Upper lobe of right lung (tissue), 1 donor: ENCODE measurements around the gene IGFALS. TPM values are rescaled to one million over a fixed set of nuclear protein-coding genes. Genes with fewer than 3 reads are reported as not detected.

ENCODE experiments used
- ATAC-seq: fragments of 200-7000 bp; cut with Tn5 transposase; one replicate; pipeline ENCODE4 v1.9.1; 2020; ENCODE audit warnings: mild to moderate bottlenecking, moderate library complexity
- DNase-seq: peaks from one replicate; pipeline ENCODE4 v3.0.0-alpha.2; 2020
- H3K27ac ChIP-seq: fragments of 200-600 bp; one replicate; pipeline ENCODE4 v1.8.0; 2022
- H3K27me3 ChIP-seq: fragments of 200-600 bp; one replicate; pipeline ENCODE4 v1.8.0; 2022; ENCODE audit warnings: mild to moderate bottlenecking
- H3K36me3 ChIP-seq: fragments of 200-600 bp; one replicate; pipeline ENCODE4 v1.8.0; 2022
- H3K4me1 ChIP-seq: fragments of 200-600 bp; one replicate; pipeline ENCODE4 v1.8.0; 2022
- H3K4me3 ChIP-seq: fragments of 200-600 bp; one replicate; pipeline ENCODE4 v1.8.0; 2022; ENCODE audit warnings: mild to moderate bottlenecking
- H3K9me3 ChIP-seq: fragments of 200-600 bp; one replicate; pipeline ENCODE4 v1.8.0; 2022
- intact Hi-C: fragments of 100-400 bp; cut with DNase I; formaldehyde crosslinking; loops from one replicate; pipeline ENCODE4 v1.11.0; 2022
- total RNA-seq: library from RNA; stranded (reverse); fragmentation: NEBNext Ultra II Directional; extraction: Animal tissue kit (Norgen Biotek cat#: 25700); gene quantifications from one replicate; pipeline ENCODE4 v1.2.1, GENCODE V29; 2021
- TF ChIP-seq, protein P1 (sequence below): fragments of 200-600 bp; IDR thresholded peaks from one replicate; pipeline ENCODE4 v1.8.0; 2022; ENCODE audit warnings: antibody characterized with exemption
- donor health status: DM: no; HTN: yes; CAD: no; lungs with severe emphysema.

Gene IGFALS
- total RNA-seq, 1 donor from 2014 or later, result 2.5 TPM

DNA sequence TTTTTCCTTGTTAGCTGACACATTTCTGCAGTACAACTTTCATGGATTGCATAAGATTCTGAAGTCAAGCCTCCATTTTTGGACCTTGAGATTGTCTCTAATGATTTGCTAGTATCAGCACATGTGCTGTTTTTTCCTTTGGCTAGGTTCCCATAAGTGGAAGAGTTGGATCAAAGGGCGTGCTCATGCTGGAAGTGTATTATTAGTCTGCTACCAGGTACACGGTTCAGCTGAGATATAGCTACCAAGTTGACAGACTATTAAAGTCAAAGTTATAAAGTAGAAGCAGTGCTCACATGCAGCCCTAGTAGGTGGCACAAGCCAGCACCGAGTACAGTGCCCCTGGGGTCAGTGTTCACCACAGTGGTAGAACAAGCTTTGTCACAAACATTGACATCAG is 36.7 kb upstream of the IGFALS start:
- H3K4me3 ChIP-seq, result no peak overlapping the region

DNA sequence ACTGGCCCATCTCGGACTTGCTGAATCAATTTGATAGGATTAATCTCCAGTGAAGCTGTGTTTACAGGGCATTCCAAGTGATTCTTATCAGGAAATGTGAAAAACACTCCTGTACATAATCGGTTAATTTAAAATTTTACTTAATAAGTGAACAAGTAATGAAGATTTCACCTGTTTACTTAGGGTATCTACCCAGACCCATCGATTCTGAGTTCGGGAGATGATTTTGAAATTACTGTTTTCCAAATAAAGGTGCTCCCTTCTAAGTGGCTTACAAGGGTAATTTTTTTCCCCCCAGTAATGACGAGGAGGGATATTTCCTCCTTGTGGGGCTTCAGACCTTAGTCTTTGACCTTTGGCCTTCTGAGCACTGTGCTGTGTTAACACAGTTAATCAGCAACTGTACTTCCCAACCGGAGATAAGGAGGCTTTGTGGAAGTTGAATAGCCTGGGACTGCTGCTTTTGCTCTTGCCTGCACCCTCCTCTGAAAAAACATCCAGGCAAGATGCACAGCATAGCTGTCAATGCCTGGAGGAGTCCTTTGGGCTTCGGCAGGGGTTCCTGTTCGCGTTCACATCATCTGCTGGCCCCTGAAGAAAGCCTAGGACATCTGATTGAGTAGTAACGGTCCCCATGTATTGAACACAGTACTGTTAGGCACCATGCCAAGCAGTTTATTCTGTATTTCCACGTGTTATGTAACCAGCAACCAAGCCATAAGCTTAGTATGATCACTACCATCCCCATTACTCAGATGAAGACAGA is 35.3 kb upstream of the IGFALS start:
- peaks cover 30% of the 10 kb centered on the region for H3K4me1 ChIP-seq
- H3K27me3 ChIP-seq, result no peaks in the 10 kb centered on the region
- DNase-seq (no peak), ATAC-seq (no peak)
- H3K9me3 ChIP-seq, result no peaks in the 10 kb centered on the region
- TF ChIP-seq, protein P1, sequence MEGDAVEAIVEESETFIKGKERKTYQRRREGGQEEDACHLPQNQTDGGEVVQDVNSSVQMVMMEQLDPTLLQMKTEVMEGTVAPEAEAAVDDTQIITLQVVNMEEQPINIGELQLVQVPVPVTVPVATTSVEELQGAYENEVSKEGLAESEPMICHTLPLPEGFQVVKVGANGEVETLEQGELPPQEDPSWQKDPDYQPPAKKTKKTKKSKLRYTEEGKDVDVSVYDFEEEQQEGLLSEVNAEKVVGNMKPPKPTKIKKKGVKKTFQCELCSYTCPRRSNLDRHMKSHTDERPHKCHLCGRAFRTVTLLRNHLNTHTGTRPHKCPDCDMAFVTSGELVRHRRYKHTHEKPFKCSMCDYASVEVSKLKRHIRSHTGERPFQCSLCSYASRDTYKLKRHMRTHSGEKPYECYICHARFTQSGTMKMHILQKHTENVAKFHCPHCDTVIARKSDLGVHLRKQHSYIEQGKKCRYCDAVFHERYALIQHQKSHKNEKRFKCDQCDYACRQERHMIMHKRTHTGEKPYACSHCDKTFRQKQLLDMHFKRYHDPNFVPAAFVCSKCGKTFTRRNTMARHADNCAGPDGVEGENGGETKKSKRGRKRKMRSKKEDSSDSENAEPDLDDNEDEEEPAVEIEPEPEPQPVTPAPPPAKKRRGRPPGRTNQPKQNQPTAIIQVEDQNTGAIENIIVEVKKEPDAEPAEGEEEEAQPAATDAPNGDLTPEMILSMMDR, result no peak
- intact Hi-C loops, result no loop called here
- H3K36me3 ChIP-seq, result peaks cover 6% of the 10 kb centered on the region
- no peak overlapping the region for H3K27ac ChIP-seq
- peak overlapping the region; percentile 8 for H3K4me3 ChIP-seq

More for the DNA sequence above, 36.7 kb upstream of the IGFALS start:
- TF ChIP-seq, protein P1, result no peak
- DNase-seq (no peak), ATAC-seq (no peak)
- Histone ChIP-seq H3K27ac (no peak overlapping the region), H3K36me3 (peaks cover 6% of the 10 kb centered on the region), H3K27me3 (no peaks in the 10 kb centered on the region), H3K4me1 (peaks cover 24% of the 10 kb centered on the region), H3K9me3 (no peaks in the 10 kb centered on the region)
- intact Hi-C loops, result no loop called here

DNA sequence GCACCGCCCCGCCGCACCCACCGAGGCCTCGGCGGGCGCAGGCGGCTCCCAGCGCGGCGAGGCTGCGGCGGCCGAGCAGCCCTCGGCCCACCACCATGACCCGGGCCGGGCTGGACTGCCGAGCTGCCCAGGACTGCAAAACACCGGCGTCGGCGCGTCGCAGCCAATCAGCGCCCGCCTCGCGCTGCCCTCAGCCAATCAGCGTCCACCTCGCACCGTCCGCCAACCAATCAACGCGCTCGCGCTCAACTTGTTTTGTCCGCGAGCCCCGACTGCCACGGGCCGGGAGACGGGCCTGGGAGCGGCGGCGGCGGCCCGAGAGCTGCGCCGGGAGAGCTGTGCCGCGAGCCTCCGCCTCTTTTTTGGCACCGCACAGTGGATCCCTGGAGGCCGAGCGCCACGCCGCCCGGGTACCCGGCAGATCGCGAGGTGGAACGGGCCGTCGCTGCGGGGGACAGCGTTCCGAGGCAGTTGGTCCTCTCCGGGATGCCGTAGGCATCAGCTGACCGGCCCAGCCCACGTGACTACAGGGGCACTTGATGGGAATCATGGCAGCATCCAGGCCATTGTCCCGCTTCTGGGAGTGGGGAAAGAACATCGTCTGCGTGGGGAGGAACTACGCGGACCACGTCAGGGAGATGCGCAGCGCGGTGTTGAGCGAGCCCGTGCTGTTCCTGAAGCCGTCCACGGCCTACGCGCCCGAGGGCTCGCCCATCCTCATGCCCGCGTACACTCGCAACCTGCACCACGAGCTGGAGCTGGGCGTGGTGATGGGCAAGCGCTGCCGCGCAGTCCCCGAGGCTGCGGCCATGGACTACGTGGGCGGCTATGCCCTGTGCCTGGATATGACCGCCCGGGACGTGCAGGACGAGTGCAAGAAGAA is 33.4 kb upstream of the IGFALS start, which contains the start of the genes FAHD1 and HAGH:
Gene FAHD1, plus strand, starts transcription at position 516 of the 883 bp plus-strand sequence. Its CDS starts 33 bp downstream, at position 549.
Gene HAGH, minus strand, starts transcription at position 135 of the 883 bp plus-strand sequence. Its CDS starts 38 bp downstream, at position 97.
- ATAC-seq (peak; percentile 94), DNase-seq (peak; percentile 96)
- intact Hi-C loops, result no loop called here
- peaks cover 30% of the 10 kb centered on the region for H3K4me1 ChIP-seq
- H3K27ac ChIP-seq, result peak within 1 kb of the TSS; percentile 89
- H3K27me3 ChIP-seq, result no peaks in the 10 kb centered on the region
- H3K4me3 ChIP-seq, result peak within 1 kb of the TSS; percentile 98
- no peaks in the 10 kb centered on the region for H3K9me3 ChIP-seq
- TF ChIP-seq, protein P1, result no peak
- H3K36me3 ChIP-seq, result peaks cover 16% of the 10 kb centered on the region

DNA sequence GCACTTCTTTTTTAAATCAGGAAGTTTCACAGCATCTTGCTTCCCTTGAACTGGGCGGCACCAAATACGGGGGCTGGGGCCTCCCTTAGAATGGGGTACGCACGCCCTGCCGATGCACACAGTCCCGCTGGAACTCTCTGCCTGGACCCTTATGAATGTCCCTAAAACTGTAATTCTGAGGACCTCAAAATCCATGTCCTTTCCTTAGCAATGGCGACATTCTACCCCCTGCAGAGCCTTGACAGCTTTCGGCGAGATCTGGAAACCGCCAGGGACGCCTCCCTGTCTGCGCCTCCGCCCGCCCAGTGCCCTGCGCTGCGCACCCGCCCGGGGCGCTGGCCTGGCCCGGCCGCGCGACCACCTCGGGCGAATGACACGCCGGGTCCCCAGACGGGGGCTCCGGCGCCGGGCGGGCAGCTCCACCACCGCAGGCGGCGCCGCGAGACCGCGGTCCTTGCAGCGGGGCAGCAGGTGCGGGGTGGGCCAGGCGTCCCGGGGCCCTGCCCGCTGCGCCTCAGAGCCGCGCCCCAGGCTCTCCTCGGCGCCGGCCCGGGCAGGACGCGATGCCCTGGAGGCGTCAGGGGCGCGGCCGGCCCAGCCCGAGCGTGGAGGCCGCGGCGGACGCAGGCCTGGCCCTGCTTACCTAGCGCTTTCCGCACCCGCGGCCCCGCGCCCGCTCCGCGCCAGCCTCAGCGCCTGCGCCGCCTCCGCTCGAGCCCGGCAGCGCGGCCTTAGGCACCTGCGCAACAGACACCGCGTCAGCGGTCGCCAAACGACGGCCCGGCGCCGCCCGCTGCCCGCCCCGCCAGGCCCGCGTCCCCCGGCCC is 32.6 kb upstream of the IGFALS start:
- intact Hi-C loops, result no loop called here
- TF ChIP-seq, protein P1, result no peak
- Histone ChIP-seq H3K27ac (peak overlapping the region; percentile 66), H3K4me1 (peaks cover 30% of the 10 kb centered on the region), H3K27me3 (no peaks in the 10 kb centered on the region), H3K9me3 (no peaks in the 10 kb centered on the region), H3K36me3 (peaks cover 25% of the 10 kb centered on the region), H3K4me3 (peak overlapping the region; percentile 98)
- peak; percentile 55 for ATAC-seq
- peak; percentile 88 for DNase-seq

DNA sequence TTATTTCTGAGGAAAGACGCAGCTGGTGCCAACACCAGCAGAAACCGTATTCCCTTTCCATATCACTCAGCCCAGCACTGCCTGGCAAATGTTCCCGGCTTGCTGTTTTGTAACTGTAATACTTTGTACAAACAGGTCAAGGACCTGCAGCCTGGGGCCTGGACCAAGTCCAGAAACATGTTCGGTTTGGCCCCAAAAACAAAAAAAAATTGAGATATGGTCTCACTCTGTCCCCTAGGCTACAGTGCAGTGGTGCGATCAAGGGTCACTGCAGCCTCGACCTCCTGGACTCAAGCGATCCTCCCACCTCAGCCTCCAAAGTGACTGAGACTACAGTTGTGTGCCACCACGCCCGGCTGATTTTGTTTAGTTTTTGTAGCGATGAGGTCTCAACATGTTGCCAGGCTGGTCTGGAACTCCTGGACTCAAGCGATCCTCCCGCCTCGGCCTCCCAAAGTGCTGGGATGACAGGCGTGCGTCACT is 31.9 kb upstream of the IGFALS start:
- Histone ChIP-seq H3K36me3 (peaks cover 27% of the 10 kb centered on the region), H3K27me3 (no peaks in the 10 kb centered on the region), H3K4me3 (peak overlapping the region; percentile 98), H3K27ac (peak overlapping the region; percentile 66), H3K4me1 (peaks cover 30% of the 10 kb centered on the region), H3K9me3 (no peaks in the 10 kb centered on the region)
- TF ChIP-seq, protein P1, result no peak
- ATAC-seq, result no peak
- intact Hi-C loops, result no loop called here
- peak; percentile 45 for DNase-seq
